Measurements from ENCODE around the gene RADIL.

GRCh38 chr7:4770886-4771285 is 112.6 kb downstream of the RADIL start:
- no peak for TF ChIP-seq CTCF (IDR thresholded peaks at IDR 0.05)
- no peak for TF ChIP-seq ZFX (IDR thresholded peaks at IDR 0.05; ENCODE audit: borderline replicate concordance)

Data from 22Rv1 (cell line).